H9 (cell line): Measurements from ENCODE around the gene BTRC. TPM values are rescaled to one million over a fixed set of nuclear protein-coding genes. Genes with fewer than 3 reads are reported as not detected.

Experiments
- DNase-seq: peaks from one replicate; pipeline ENCODE4 v3.0.0-alpha.2; 2017
- H2AFZ ChIP-seq: one replicate; pipeline ENCODE4 v1.6.1; 2013; ENCODE audit warnings: mild to moderate bottlenecking, low read length, control low read depth, moderate library complexity
- H2AK5ac ChIP-seq: 2 replicates; pipeline ENCODE4 v1.6.1; 2013; ENCODE audit warnings: low read length, control low read depth, mixed read lengths; ENCODE audit not compliant: insufficient read length
- H2BK120ac ChIP-seq: one replicate; pipeline ENCODE4 v1.6.1; 2013; ENCODE audit warnings: low read depth, mild to moderate bottlenecking, low read length, control low read depth, inconsistent platforms; ENCODE audit not compliant: poor library complexity, severe bottlenecking
- H2BK12ac ChIP-seq: 2 replicates; pipeline ENCODE4 v1.6.1; 2013; ENCODE audit warnings: low read length, control low read depth, mixed read lengths, low read depth; ENCODE audit not compliant: insufficient read length
- H2BK15ac ChIP-seq: 2 replicates; pipeline ENCODE4 v1.6.1; 2013; ENCODE audit warnings: low read depth, low read length, control low read depth
- H2BK20ac ChIP-seq: one replicate; pipeline ENCODE4 v1.6.1; 2013; ENCODE audit warnings: low read depth, mild to moderate bottlenecking, low read length, control low read depth, inconsistent platforms; ENCODE audit not compliant: poor library complexity, severe bottlenecking
- H2BK5ac ChIP-seq: 2 replicates; pipeline ENCODE4 v1.6.1; 2013; ENCODE audit warnings: low read length, control low read depth, mixed read lengths; ENCODE audit not compliant: insufficient read length
- H3K14ac ChIP-seq: 2 replicates; pipeline ENCODE4 v1.6.1; 2013; ENCODE audit warnings: low read length, control low read depth; ENCODE audit not compliant: insufficient read depth
- H3K18ac ChIP-seq: 2 replicates; pipeline ENCODE4 v1.6.1; 2013; ENCODE audit warnings: low read depth, mild to moderate bottlenecking, mixed read lengths, low read length, control low read depth; ENCODE audit not compliant: insufficient read length
- H3K23ac ChIP-seq: 2 replicates; pipeline ENCODE4 v1.6.1; 2013; ENCODE audit warnings: low read length, control low read depth, mixed read lengths, low read depth; ENCODE audit not compliant: insufficient read length
- H3K23me2 ChIP-seq: 2 replicates; pipeline ENCODE4 v1.6.1; 2013; ENCODE audit warnings: low read depth, mild to moderate bottlenecking, mixed read lengths, low read length, control low read depth; ENCODE audit not compliant: insufficient read length, poor library complexity, severe bottlenecking
- H3K27ac ChIP-seq: 2 replicates; pipeline ENCODE4 v1.5.1; 2013; ENCODE audit warnings: low read length, control low read depth, mixed read lengths, low read depth; ENCODE audit not compliant: insufficient read length
- H3K27me3 ChIP-seq: 2 replicates; pipeline ENCODE4 v1.6.1; 2013; ENCODE audit warnings: low read length, control low read depth, inconsistent platforms; ENCODE audit not compliant: insufficient read depth
- H3K4ac ChIP-seq: 2 replicates; pipeline ENCODE4 v1.6.1; 2013; ENCODE audit warnings: low read depth, mild to moderate bottlenecking, control low read depth, inconsistent platforms, low read length, moderate library complexity
- H3K4me1 ChIP-seq: 2 replicates; pipeline ENCODE4 v1.6.1; 2013; ENCODE audit warnings: low read length, control low read depth, inconsistent platforms; ENCODE audit not compliant: insufficient read depth
- H3K4me2 ChIP-seq: 2 replicates; pipeline ENCODE4 v1.6.1; 2013; ENCODE audit warnings: low read length, control low read depth, mixed read lengths; ENCODE audit not compliant: insufficient read length, insufficient read depth
- H3K56ac ChIP-seq: 2 replicates; pipeline ENCODE4 v1.6.1; 2013; ENCODE audit warnings: low read depth, mild to moderate bottlenecking, mixed read lengths, low read length, control low read depth; ENCODE audit not compliant: insufficient read length
- H3K79me1 ChIP-seq: 2 replicates; pipeline ENCODE4 v1.6.1; 2013; ENCODE audit warnings: low read depth, mild to moderate bottlenecking, moderate library complexity, low read length, control low read depth, inconsistent platforms; ENCODE audit not compliant: insufficient read depth, poor library complexity, severe bottlenecking
- H3K79me2 ChIP-seq: 2 replicates; pipeline ENCODE4 v1.6.1; 2013; ENCODE audit warnings: low read length, control low read depth, inconsistent platforms; ENCODE audit not compliant: insufficient read depth
- H3K9ac ChIP-seq: 2 replicates; pipeline ENCODE4 v1.6.1; 2013; ENCODE audit warnings: low read length, control low read depth, mixed read lengths; ENCODE audit not compliant: insufficient read length; ENCODE audit errors: extremely low read depth
- H3K9me3 ChIP-seq: one replicate; pipeline ENCODE4 v1.6.1; 2013; ENCODE audit warnings: low read depth, low read length, inconsistent platforms; ENCODE audit not compliant: control insufficient read depth
- H3T11ph ChIP-seq: one replicate; pipeline ENCODE4 v1.6.1; 2013; ENCODE audit warnings: mild to moderate bottlenecking, low read length, control low read depth, inconsistent platforms
- H4K20me1 ChIP-seq: one replicate; pipeline ENCODE4 v1.6.1; 2013; ENCODE audit not compliant: control insufficient read depth, insufficient read length, insufficient read depth
- H4K5ac ChIP-seq: 2 replicates; pipeline ENCODE4 v1.6.1; 2013; ENCODE audit warnings: low read depth, mild to moderate bottlenecking, mixed read lengths, low read length, control low read depth; ENCODE audit not compliant: insufficient read length
- H4K8ac ChIP-seq: replicated peaks from 2 replicates; pipeline ENCODE4 v1.6.1; 2013; ENCODE audit warnings: low read length, control low read depth, mixed read lengths, low read depth; ENCODE audit not compliant: insufficient read length
- H4K91ac ChIP-seq: 2 replicates; pipeline ENCODE4 v1.6.1; 2013; ENCODE audit warnings: low read depth, mild to moderate bottlenecking, moderate library complexity, mixed read lengths, low read length, control low read depth; ENCODE audit not compliant: insufficient read length
- H3K27ac Mint-ChIP-seq, 3 experiments: 2 replicates in 2 of 3; 3 replicates in 1 of 3; pipeline ENCODE4 v1.8.0; 2020 to 2021; ENCODE audit warnings: mixed read lengths in 3 of 3, mild to moderate bottlenecking in 1 of 3, moderate library complexity in 1 of 3
- H3K27me3 Mint-ChIP-seq: 2 replicates; pipeline ENCODE4 v1.8.0; 2021; ENCODE audit warnings: low read depth, mild to moderate bottlenecking, moderate library complexity, mixed read lengths
- H3K36me3 Mint-ChIP-seq, 3 experiments: 2 replicates in 2 of 3; 3 replicates in 1 of 3; pipeline ENCODE4 v1.8.0; 2020 to 2021; ENCODE audit warnings: low read depth in 3 of 3, mixed read lengths in 3 of 3; ENCODE audit not compliant: insufficient read depth in 1 of 3
- H3K4me1 Mint-ChIP-seq, 2 experiments: 2 replicates each; pipeline ENCODE4 v1.8.0; 2020; ENCODE audit warnings: mixed read lengths in 2 of 2
- H3K4me3 Mint-ChIP-seq, 2 experiments: 2 replicates in 1 of 2; 3 replicates in 1 of 2; pipeline ENCODE4 v1.8.0; 2020 to 2021; ENCODE audit warnings: mild to moderate bottlenecking in 2 of 2, mixed read lengths in 2 of 2, moderate library complexity in 1 of 2
- H3K9me3 Mint-ChIP-seq, 2 experiments: 2 replicates in 1 of 2; 3 replicates in 1 of 2; pipeline ENCODE4 v1.8.0; 2020; ENCODE audit warnings: mild to moderate bottlenecking in 2 of 2, mixed read lengths in 2 of 2, moderate library complexity in 1 of 2
- CTCF ChIP-seq: fragments of 200-600 bp; sonication (generic); conservative IDR thresholded peaks from 3 replicates; pipeline ENCODE4 v1.8.0; 2021; ENCODE audit warnings: antibody characterized with exemption, mild to moderate bottlenecking
- WGBS: extraction: QIAGEN DNeasy Blood & Tissue Kit; methylation state at CpG from one replicate; pipeline ENCODE4 v1.1.7; 2013; ENCODE audit warnings: missing lambda C conversion rate, low lambda C conversion rate, mixed read lengths; ENCODE audit not compliant: insufficient read length; ENCODE audit errors: extremely low coverage; 5-methylcytosine and 5-hydroxymethylcytosine counted together
- total RNA-seq: library from RNA; stranded (reverse); gene quantifications from 2 replicates; pipeline ENCODE4 v1.2.1, GENCODE V29; 2021

BTRC gene
- total RNA-seq, 1 experiment from 2014 or later = 24.2 TPM

DNA sequence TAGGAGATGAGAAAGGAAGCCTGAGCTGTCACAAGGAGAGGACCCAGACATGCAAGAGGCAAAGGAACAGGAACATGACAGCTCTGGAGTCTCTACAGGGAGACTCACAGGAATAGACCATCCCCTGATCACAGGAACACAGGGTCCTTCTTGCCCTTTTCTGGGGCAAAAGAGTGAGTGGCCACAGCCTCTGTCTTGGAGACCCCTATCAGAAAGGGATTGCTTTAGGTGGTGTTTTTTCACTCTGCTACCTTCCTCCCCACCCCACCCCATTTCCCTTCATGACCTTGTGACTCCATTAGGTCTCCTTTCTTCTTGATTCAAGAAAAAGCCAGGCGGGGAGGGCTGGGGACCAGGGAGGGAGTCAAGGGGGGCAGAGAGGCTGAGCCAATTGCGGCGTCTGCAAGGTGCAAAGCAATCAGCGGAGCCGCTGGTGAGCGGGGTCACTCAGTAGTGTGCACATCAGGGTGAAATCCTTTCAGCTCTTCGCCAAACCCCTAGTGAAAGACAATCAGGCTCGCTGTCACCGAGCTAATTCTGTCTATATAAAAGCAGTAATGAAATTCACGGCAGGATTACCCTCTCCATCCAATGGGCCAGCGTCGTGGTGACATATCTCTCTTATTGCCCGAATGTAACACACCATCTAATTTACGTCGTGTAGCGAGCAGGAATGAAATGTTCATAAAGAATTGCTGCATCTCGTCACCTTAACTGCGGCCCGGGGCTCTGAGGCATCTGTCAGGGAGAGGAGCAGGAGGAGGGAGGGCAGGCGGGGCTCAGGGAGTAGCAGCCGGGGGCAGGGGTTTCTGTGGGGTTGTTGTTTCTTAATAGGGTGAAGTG is 31.5 kb upstream of the BTRC start:
- no peak overlapping the region for H3K9ac ChIP-seq
- H4K91ac ChIP-seq = no peak overlapping the region
- H3K4me1 ChIP-seq = no peaks in the 10 kb centered on the region
- peaks cover 31% of the 10 kb centered on the region for H3K27me3 Mint-ChIP-seq
- no CpG with 5 or more reads among the region's 21 CpGs for WGBS
- H3K18ac ChIP-seq = no peak overlapping the region
- no peaks in the 10 kb centered on the region for H3K27me3 ChIP-seq
- no peak overlapping the region for H3K14ac ChIP-seq
- H4K8ac ChIP-seq = no peak overlapping the region
- H3K23ac ChIP-seq = no peak overlapping the region
- H2AFZ ChIP-seq = no peak overlapping the region
- H2BK5ac ChIP-seq = no peak overlapping the region
- H3K27ac ChIP-seq = no peak overlapping the region
- no peak overlapping the region for H3K4me3 Mint-ChIP-seq
- H3K23me2 ChIP-seq = no peaks in the 10 kb centered on the region
- H3K9me3 ChIP-seq = peaks cover 1% of the 10 kb centered on the region
- H2BK12ac ChIP-seq = no peak overlapping the region
- no peak overlapping the region for H3K4me2 ChIP-seq
- H3K9me3 Mint-ChIP-seq = peaks cover 7 to 8% of the 10 kb centered on the region in 2 experiments
- H2BK120ac ChIP-seq = no peak overlapping the region
- no peak overlapping the region for H3K4ac ChIP-seq
- DNase-seq = no peak
- H3K56ac ChIP-seq = no peak overlapping the region
- H3K27ac Mint-ChIP-seq = no peak overlapping the region
- no peak overlapping the region for H2BK20ac ChIP-seq
- no peak for TF ChIP-seq CTCF
- H3T11ph ChIP-seq = no peak overlapping the region
- no peak overlapping the region for H2AK5ac ChIP-seq
- H3K79me2 ChIP-seq = no peaks in the 10 kb centered on the region
- no peak overlapping the region for H2BK15ac ChIP-seq
- peaks cover 17 to 32% of the 10 kb centered on the region in 2 experiments for H3K4me1 Mint-ChIP-seq
- no peaks in the 10 kb centered on the region for H4K20me1 ChIP-seq
- H3K79me1 ChIP-seq = no peaks in the 10 kb centered on the region
- peaks cover 3 to 5% (median 5%) of the 10 kb centered on the region in 3 experiments; a peak in 4 of 7 replicates for H3K36me3 Mint-ChIP-seq
- no peak overlapping the region for H4K5ac ChIP-seq
